ENCODE results near the gene PIK3C2G.
"Not testable (repeated sequence)": the region's sequence is repeated elsewhere in the genome, so short reads cannot be mapped to it uniquely, and the experiment has no call there.

Gene PIK3C2G

DNA sequence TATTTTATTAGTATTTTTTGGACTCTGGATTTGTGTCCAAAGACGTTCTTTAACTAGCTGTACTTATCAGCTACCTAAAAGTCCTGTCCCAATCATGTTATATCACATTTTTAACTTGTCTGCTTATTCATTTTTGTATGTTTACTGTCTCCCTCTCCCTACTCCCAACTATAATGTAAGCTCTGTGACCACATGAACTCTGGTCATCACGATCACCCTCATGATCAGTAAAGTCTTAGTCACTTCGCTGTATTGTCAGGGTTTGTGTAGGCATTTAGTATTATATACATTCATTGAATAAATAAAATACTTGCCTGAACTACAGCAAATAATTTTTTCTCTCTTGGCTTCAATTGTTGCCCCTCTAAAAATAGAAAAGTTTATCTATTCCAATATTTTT lies 211.0 kb downstream of the PIK3C2G start:
- DNase-seq (ENCODE audit: low read depth in 2 of 2), result no peak

DNA sequence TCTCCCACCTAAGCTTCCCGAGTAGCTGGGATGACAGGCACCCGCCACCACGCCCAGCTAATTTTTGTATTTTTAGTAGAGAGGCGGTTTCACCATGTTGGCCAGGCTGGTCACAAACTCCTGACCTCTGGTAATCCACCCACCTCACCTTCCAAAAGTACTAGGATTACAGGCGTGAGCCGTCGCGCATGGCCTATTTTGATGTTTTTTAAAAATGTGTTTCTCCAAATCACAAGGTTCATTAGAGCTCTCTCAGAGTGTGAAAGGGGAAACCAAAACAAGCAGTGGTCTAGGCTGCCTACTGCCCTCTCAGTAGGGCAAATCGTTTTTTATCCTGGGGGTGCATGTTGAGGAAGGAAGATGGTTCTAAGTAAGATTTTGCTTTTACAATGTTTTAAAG lies 211.5 kb downstream of the PIK3C2G start:
- DNase-seq (ENCODE audit: low read depth in 2 of 2), result no peak

DNA sequence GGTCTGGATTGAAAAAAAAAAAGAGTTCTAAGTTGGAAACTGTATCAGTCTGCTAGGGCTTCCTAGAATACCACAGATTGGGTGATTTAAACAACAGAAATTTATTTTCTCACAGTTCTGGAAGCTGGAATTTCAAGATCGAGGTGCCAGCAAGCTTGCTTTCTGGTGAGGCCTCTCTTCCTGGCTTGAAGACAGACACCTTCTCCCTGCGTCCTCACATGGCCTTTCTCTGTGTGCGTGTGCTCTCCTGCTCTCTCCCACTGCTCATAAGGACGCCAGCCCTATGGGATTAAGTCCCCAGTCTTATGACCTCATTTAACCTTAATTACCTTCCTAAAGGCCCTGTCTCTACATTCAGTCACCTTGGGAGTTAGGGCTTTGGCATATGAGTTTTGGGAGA lies 215.5 kb downstream of the PIK3C2G start:
- no peak for DNase-seq (ENCODE audit: low read depth in 2 of 2)

DNA sequence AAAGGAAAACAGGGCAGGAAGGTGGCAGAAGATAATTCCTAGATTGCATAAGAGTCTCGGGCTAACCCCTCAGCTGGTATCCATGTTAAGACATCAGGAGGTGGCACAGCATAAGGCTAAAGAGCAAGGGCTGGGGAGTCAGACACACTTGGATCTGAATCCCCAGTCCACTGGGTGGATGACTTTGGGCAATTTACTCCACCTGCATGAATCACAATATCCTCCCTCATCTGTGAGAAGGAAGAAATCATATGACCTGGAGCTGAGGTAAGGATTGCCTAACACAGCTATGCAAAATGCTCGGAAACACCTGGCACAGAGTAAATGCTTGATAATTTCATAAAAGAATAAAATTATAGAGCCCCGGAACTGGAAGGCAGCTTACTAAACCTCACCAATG lies 217.9 kb downstream of the PIK3C2G start:
- no peak for DNase-seq (ENCODE audit: low read depth in 2 of 2)

DNA sequence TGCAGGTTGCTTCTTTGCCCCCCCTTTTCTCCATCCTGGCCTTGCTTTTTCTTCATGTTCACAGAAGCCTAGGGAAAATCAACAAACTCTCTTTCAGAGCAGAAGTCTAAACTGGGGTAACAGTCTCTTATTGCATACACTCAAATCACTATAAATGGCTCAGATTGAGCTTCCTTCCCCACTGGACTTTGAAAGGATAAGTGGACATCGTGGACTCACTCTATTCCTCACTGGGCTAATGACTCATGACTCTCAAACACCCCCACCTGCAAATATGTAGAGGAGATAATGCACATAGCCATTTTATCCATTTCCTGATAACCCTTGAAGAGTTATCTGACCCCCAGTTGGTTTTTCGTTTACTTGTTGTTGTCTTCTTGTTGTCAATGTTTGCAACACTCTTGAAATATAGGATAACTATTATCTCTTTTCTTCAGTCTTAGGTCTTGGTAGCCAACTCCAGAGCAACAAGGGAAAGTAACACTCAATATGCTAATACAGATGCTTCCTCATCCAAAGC lies 221.3 kb downstream of the PIK3C2G start:
- no peak for DNase-seq (ENCODE audit: low read depth in 2 of 2)

DNA sequence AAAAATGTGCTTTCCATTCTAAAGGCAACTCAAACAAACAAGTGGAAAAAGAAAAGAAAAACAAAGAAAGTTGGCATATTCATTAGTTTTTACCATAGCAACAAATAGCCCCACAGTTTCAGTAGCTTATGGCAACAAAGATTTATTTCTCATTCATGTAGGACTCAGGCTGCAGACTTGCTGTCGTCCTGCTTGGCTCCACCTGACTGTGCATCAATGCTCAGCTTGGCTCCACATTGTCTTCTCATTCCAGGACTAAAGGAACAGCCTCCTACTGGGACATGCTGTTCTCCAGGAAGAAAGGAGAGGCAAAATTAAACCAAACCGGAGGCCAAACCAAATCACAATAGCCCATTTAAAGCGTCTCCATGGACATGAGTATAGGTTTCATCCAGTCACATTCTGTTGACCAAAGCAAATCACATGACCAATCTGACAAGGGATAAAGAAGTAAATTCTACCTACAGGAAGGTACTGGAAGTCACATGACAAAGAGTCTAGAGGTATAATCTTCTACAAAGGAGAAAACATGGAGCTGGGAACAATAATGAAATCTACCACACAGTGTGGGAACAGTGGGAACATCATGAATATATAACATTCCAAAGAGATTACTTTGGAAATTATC lies 222.5 kb downstream of the PIK3C2G start:
- no peak for DNase-seq (ENCODE audit: low read depth in 2 of 2)

DNA sequence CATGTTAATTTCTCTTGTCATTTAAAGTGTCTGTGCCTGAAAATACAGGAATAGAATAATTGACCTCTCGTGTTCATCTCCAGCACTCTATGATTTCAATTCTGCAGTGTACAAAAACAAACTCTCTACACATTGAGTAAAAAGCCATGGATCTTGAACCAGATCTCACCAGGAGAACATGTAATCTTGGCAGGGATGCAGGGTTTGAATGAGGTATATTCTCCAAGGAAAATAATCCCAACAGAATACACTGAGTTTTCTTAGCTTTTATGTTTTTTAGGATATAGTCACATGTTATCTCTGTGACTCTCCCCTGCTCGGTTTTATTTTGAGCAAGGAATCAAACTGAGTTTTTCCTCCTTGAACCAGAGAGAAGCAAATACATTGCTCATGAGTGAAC lies 224.7 kb downstream of the PIK3C2G start:
- DNase-seq (ENCODE audit: low read depth in 2 of 2), result no peak

DNA sequence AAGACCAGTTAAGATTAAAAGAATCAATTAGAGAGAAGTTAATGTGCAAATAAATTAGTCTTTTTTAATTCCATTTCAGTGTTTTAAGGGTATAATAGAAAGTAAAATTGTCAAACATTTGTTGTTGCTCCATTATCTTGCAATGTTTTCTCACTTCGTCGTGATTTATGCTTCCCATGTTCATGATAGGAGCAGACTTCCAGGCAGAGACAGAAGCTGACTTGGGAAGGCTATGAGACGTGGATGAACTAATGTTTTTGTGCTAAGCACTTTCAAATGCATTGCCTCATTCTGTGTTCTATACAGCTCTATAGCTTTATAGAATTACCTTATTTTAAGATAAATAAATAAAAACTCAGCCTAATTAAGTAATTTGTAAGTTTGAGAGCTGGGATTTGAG lies 226.2 kb downstream of the PIK3C2G start:
- DNase-seq (ENCODE audit: low read depth in 2 of 2), result no peak

DNA sequence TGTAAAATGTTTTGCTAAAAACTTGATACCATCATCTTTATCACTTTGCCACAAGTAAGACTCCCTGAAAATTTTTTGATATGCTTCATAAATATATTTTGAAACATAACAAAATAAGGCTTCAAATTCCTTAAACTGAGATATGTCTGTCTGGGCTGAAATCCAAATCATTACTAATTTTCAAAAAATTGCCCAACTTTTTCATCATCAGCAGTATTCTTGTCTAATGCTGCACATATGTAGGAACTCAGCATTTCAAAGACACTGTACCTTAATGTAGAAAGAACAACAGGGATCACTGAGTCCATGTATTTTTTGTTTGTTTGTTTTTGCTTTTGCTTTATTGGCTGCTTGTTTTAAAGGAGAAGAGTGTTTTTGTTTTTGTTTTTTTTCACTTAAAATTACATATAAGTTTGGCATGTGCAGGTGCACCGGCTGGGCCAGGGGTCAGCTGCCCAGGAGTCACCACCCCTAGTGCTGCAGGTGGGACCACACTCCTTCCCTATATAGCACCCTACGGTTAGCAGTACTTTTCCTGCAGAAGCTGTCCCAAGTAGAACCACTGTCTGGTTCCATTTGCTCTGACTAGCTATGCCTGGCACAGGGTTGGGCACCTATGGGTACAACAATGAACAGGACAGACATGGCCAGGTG lies 231.2 kb downstream of the PIK3C2G start:
- no peak for DNase-seq (ENCODE audit: low read depth in 2 of 2)

DNA sequence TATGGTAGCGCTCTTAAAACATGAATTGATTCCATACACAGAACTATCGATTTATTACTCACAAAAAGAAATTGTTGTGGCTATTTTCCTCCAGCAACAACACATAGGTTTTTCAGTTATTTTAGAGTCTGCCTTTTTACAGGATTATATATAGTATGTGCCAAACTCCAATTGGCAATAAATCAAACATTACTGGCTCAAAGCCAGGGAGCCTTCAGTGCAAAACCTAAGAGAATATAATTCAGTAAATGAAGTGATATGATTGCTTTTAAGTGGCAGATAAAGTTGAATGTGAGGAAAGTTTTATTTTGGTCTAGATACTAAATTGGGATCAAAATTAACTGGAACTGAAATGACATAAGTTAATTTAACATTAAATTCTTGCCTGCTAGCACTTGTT lies 234.8 kb downstream of the PIK3C2G start:
- no peak for DNase-seq (ENCODE audit: low read depth in 2 of 2)

DNA sequence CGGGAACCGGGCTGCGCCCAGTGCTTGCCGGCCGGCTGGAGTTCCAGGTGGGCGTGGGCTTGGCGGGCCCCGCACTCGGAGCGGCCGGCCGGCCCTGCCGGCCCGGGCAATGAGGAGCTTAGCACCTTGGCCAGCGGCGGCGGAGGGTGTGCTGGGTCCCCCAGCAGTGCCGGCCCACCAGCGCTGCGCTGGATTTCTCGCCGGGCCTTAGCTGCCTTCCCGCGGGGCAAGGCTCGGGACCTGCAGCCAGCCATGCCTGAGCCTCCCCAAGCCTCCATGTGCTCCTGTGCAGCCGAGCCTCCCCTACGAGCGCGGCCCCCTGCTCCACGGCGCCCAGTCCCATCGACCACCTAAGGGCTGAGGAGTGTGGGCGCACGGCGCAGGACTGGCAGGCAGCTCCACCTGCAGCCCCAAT lies 238.8 kb downstream of the PIK3C2G start:
- DNase-seq (ENCODE audit: low read depth in 2 of 2), result not testable (repeated sequence)

DNA sequence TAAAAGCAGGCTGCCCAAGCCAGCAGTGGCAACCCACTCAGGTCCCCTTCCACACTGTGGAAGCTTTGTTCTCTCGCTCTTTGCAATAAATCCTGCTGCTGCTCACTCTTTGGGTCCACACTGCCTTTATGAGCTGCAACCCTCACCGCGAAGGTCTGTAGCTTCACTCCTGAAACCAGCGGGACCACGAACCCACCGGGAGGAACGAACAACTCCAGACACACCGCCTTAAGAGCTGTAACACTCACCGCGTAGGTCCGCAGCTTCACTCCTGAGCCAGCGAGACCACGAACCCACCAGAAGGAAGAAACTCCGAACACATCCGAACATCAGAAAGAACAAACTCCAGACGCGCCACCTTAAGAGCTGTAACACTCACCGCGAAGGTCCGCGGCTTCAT lies 239.4 kb downstream of the PIK3C2G start:
- DNase-seq (ENCODE audit: low read depth in 2 of 2), result not testable (repeated sequence)

DNA sequence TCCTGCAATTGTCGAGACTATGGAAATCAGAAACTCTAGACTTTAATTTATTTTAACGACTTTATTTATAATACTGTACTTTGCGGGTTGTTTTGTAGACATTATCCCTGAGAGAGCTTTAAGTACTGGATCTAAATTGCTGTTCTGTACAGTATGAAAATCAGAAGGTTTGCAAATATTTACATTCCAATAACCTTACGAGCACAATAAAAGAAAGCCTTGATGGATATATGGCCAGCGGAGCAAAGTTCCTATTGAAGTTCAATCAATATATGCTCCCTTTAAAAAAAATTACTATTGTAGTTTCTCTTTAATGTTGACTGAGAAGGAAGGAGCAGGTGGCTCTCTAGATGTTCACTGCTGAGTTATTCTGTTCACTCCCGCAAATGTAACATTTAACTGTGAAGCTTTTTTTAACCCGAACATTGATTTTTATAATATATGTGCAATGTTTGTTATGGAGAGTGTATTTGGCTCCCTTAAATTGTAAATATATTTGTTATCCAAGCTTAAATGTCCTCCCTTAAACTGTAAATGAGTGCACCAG lies 241.2 kb downstream of the PIK3C2G start:
- no peak for DNase-seq (ENCODE audit: low read depth in 2 of 2)

DNA sequence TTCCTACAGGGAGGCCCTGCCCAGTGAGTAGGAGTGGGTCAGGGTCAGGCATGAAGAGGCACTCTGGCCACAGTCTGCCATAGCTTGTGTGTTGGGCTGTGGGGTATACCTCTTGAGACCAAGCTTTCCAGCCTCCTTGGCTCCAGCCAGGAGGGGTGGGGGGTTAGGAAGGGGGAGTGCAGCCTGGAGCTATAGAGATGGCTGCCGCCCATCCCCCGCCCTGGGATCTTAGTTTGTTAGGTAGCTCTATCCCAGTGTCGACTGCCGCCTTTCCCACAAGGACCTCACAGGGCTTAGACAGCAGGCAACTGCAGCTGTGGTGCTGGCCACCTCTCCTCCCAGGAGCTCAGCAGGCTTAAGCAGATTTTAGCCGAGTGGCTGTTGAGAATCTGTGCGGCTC lies 260.1 kb downstream of the PIK3C2G start:
- DNase-seq (ENCODE audit: low read depth in 2 of 2), result no peak

DNA sequence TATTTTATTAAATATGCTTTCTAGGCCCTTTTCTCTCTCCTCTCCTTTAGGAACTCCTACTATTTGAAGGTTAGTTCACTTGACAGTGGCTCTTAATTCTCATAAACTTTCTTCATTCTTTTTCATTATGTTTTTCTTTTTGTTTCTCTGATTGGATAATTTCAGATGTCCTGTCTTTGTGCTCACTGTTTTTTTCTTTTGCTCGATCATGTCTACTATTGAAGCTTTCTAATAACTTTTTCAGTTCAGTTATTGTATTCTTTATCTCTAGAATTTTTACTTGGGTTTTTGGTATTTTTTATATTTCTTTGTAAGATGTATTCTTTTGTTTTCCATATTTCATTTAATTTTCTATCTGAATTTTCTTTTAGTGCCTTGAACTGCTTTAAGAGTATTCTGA lies 261.5 kb downstream of the PIK3C2G start:
- no peak for DNase-seq (ENCODE audit: low read depth in 2 of 2)

DNA sequence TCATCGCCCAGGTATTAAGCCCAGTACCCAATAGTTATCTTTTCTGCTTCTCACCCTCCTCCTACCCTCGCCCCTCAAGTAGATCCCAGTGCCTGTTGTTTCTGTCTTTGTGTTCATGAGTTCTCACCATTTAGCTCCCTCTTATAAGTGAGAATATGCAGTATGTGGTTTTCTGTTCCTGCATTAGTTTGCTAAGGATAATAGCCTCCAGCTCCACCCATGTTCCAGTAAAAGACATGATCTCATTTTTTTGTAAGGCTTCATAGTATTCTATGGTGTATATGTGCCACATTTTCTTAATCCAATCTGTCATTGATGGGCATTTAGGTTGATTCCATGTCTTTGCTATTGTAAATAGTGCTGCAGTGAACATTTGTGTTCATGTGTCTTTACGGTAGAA lies 281.2 kb downstream of the PIK3C2G start:
- not testable (repeated sequence) for DNase-seq (ENCODE audit: low read depth in 2 of 2)

DNA sequence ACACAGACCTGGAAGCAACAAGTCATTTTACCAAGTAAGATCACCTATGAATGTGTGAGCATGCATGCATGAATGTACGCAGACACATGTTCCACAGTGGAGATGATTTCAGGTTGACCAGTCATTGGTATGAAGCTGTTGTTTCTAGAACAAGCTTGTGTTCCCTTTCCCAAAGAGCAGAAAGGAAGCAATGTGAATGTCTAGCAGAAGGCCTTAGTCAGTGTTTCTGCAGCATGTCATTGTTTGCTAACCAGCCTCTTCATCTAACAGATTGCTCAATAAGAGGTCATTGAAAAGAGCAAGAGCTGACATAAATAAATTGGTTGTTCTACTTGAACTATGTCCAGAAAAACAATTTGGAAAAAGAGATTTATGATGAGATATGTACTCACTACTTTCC lies 285.1 kb downstream of the PIK3C2G start:
- DNase-seq (ENCODE audit: low read depth in 2 of 2), result no peak

DNA sequence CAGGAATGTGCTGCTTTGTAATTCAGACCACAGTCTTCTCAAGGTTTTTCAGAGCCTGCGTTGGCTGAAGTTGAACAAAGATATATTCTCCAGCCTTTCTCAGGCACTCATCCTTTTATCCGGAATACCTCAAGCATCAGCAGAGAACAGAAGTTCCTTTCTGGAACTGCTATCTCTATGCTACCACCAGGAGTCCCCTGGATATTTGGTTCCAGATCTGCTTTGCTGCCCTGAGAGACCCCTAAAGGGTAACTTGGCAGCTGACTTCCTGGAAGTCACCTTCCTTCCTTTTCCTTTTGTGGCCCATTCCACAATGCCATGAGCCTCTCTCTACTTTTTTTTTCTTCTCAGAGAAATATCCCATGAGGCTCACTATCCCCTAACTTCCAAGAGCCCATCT lies 288.3 kb downstream of the PIK3C2G start:
- DNase-seq (ENCODE audit: low read depth in 2 of 2), result no peak

DNA sequence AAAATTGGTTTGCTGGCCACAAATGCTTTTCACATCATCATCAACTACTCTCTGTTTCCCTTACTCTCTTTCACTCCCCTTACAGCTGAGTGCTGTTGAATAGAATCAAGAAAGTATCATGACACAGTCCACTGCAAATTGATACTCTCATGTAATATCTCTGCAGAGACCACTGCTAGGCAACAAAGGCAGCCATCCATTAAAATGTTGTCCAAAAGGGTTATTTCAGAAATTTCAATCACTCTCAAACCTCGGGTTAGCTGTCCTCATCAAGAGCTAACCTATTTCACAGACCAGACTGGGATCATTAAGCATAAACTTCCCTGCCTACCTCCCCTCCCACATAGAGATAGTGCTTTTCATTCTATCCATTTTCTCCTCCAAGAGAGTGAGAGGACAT lies 289.8 kb downstream of the PIK3C2G start:
- no peak for DNase-seq (ENCODE audit: low read depth in 2 of 2)

DNA sequence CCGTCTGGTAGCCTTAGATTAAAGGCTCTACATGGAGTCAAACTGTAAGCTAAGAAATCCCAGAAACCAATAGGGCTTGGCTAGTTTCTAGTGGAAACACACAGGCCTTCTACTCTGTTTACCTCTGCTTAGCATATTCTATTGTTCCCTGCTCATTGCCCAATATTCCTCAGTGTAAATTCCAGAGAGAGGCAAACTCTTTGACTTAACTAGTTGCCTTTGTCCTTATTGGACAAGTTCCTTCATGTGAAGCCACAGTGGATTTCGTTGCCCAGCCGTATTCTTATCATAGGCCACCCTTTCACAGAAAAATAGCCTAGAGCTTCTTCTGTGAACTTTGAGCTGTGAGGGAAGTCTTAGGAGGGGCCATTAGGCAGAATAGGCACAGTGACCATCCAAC lies 290.4 kb downstream of the PIK3C2G start:
- DNase-seq (ENCODE audit: low read depth in 2 of 2), result no peak

DNA sequence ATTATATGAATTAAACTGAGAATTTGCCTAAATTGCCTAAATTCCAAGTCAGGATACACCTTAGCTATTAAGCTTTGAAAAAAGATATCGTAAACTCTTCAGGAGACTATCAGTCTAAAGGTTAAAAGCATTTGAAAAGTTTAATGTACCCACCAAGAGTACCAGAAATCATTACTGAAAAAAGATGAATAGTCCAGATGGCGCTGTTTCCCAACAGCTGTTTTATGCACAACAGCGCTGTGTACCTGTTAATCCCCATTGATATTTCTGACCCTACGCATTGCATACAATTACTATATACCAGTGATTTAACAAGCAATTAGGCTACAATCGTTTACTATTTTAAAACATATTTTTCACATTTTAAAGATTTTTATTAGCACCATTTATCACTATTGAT lies 291.5 kb downstream of the PIK3C2G start:
- no peak for DNase-seq (ENCODE audit: low read depth in 2 of 2)

DNA sequence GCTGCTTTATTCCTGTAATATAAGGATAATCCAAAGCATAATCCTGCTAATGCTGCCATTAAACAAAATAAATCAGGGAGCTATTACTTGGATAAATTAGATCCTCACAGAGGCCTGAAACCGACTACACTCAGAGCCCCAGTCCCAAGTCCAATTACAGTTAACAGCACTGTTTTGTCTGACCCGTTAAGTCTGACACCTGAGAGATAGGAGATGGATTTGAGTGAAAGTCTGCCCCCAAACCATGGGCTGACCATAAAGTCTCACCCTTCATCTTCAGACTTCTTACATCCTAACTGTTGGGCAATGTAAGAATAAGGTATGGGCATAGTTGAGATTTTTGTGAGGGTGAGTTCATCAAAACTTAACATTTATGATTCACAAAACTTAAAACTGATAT lies 294.8 kb downstream of the PIK3C2G start:
- no peak for DNase-seq (ENCODE audit: low read depth in 2 of 2)

DNA sequence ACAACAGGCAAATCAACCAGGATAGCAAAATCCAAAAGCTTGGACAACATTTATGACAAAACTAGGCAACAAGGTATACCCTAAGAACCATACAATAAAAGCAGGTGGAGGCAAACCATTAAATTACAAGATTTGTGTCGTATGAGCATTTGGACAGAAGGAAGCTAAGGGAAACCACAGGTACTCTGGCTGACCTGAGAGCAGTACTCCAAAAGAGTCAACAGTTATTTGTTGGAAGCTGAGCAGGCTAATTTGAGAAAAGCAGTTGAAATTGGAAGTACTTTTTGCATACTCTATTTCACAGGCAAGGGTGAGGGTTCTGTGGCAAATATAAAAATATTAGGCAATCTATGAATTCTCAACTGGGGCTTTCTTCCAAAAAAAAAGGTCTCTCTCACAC lies 297.9 kb downstream of the PIK3C2G start:
- no peak for DNase-seq (ENCODE audit: low read depth in 2 of 2)
